MCF 10A (cell line): ENCODE data around the gene MPHOSPH8. TPM values are rescaled to one million over a fixed set of nuclear protein-coding genes. Genes with fewer than 3 reads are reported as not detected.

ENCODE experiments used
- BruUV-seq: library from RNA; stranded (reverse); fragments of 400-500 nt; replicated peaks from 2 replicates; lab custom pipeline; 2021; lab: Mats Ljungman, UMichigan
- CTCF ChIA-PET: fragments of 300-600 bp; sonication (Branson Sonifier 250); formaldehyde crosslinking; extraction: SDS; loops from one replicate; lab custom pipeline; 2021; ENCODE audit warnings: antibody characterized with exemption, inconsistent platforms; lab: Yijun Ruan, JAX
- POLR2A ChIA-PET: fragments of 300-600, 350-650 bp; sonication (Branson Sonifier 250); formaldehyde crosslinking; extraction: SDS; loops from one replicate; lab custom pipeline; 2020; ENCODE audit warnings: antibody characterized with exemption, inconsistent platforms; lab: Yijun Ruan, JAX
- DNase-seq: peaks from one replicate; pipeline ENCODE4 v3.0.0-alpha.2; 2018; ENCODE audit not compliant: unreplicated experiment
- H3K27ac Mint-ChIP-seq: one replicate; pipeline ENCODE4 v1.8.0; 2022; ENCODE audit warnings: mild to moderate bottlenecking, low read depth, mixed read lengths; ENCODE audit not compliant: unreplicated experiment
- H3K27me3 Mint-ChIP-seq: one replicate; pipeline ENCODE4 v1.8.0; 2022; ENCODE audit warnings: mixed read lengths; ENCODE audit not compliant: insufficient read depth, unreplicated experiment
- H3K36me3 Mint-ChIP-seq: one replicate; pipeline ENCODE4 v1.8.0; 2022; ENCODE audit warnings: mild to moderate bottlenecking, moderate library complexity, mixed read lengths; ENCODE audit not compliant: insufficient read depth, unreplicated experiment
- H3K4me1 Mint-ChIP-seq: one replicate; pipeline ENCODE4 v1.8.0; 2022; ENCODE audit warnings: mixed read lengths; ENCODE audit not compliant: insufficient read depth, unreplicated experiment
- H3K4me3 Mint-ChIP-seq: one replicate; pipeline ENCODE4 v1.8.0; 2022; ENCODE audit warnings: mild to moderate bottlenecking, moderate library complexity, mixed read lengths; ENCODE audit not compliant: unreplicated experiment
- H3K9me3 Mint-ChIP-seq: one replicate; pipeline ENCODE4 v1.8.0; 2022; ENCODE audit warnings: mixed read lengths; ENCODE audit not compliant: unreplicated experiment
- intact Hi-C: fragments of 100-400 bp; cut with micrococcal nuclease; formaldehyde crosslinking; loops from 2 replicates; pipeline ENCODE4 v1.14.1; 2022
- total RNA-seq: library from RNA; stranded (reverse); gene quantifications from 2 replicates; pipeline ENCODE4 v1.2.3, GENCODE V29; 2022
- TF ChIP-seq, protein P1 (sequence below): fragments of 200-600 bp; IDR thresholded peaks from one replicate; pipeline ENCODE4 v1.8.0; 2022; ENCODE audit warnings: antibody characterized with exemption, mild to moderate bottlenecking; ENCODE audit not compliant: unreplicated experiment

The MPHOSPH8 gene
- total RNA-seq, 1 experiment from 2014 or later: 32.4 TPM

DNA sequence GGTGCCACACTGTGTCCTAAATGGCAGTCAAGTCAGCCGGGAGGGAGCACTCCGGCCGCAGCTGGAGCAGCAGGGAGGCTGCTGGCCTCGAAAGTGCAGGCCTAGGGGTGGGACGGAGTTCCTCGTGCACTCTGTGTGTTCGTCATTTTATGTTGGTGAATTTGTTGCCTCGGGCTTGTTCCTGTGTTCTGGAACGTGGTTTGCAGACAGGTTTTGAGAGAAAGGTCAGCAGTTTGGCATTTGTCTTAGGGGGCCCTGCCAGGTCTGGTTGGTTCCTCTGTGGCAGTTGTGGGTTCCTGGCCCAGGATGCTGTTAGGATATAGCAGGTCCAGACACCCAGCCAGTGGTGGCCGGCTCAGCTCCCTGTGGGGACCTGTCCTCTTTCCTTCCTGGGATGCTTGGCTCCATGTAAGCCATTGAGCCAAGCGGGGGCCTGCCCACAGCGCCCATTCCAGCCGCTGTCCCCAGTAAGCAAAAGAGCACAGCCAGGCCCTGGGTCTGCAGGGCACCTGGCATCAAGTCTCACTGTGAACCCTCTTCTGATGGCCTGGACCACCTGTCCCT is 30.0 kb downstream of the MPHOSPH8 start:
- Mint-ChIP-seq H3K27ac (no peak overlapping the region), H3K36me3 (peaks cover 94% of the 10 kb centered on the region), H3K9me3 (no peaks in the 10 kb centered on the region), H3K4me1 (no peaks in the 10 kb centered on the region), H3K27me3 (no peaks in the 10 kb centered on the region), H3K4me3 (no peak overlapping the region)
- no peak for DNase-seq
- intact Hi-C loops: no loop called here
- BruUV-seq: no TSS peak
- TF ChIP-seq, protein P1, sequence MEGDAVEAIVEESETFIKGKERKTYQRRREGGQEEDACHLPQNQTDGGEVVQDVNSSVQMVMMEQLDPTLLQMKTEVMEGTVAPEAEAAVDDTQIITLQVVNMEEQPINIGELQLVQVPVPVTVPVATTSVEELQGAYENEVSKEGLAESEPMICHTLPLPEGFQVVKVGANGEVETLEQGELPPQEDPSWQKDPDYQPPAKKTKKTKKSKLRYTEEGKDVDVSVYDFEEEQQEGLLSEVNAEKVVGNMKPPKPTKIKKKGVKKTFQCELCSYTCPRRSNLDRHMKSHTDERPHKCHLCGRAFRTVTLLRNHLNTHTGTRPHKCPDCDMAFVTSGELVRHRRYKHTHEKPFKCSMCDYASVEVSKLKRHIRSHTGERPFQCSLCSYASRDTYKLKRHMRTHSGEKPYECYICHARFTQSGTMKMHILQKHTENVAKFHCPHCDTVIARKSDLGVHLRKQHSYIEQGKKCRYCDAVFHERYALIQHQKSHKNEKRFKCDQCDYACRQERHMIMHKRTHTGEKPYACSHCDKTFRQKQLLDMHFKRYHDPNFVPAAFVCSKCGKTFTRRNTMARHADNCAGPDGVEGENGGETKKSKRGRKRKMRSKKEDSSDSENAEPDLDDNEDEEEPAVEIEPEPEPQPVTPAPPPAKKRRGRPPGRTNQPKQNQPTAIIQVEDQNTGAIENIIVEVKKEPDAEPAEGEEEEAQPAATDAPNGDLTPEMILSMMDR: no peak
- ChIA-PET CTCF (no interaction called here), POLR2A (no interaction called here)

DNA sequence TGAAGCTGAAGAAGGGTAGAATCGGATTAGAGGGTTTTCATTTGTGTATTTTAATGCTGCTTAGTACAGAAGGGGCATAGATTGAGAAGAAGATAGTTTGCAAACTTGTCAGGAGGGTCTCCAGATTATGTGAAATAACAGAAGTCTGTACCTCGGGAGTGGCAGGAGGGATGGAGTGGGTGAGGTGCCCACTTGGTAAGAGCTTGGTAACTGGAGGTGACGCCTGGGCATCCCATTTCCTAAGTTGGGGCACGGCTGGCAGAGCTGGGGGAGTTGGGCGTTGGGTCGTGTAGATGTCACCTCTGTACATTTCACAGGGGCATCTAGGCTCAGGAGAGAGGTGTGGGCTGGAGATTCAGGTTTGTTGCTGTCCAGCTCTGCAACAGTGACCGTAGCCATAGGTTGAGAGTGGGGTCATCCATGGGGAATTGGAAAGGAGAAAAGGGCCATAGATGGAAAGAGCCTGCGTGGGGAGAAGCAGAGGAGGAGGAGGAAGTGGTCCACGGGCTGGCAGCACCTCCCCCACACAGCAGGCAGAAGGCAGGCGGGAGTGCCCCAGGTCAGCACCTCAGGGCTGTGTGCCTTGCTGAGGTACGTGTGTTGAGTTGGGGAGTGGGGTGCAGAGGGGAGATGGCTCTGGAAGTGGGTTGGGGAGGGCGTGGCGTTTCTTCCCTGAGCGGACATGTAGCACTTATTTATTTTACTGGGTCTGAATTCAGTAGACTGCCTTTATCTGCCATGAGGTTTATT is 31.2 kb downstream of the MPHOSPH8 start:
- ChIA-PET CTCF (interaction anchor here (0.6 kb wide), 1 partner anchor 186 kb away, joined by 3 read pairs; no protein-coding TSS in a partner anchor), POLR2A (no interaction called here)
- H3K36me3 Mint-ChIP-seq: peaks cover 94% of the 10 kb centered on the region
- H3K27me3 Mint-ChIP-seq: no peaks in the 10 kb centered on the region
- H3K4me1 Mint-ChIP-seq: no peaks in the 10 kb centered on the region
- no peak overlapping the region for H3K4me3 Mint-ChIP-seq
- TF ChIP-seq, protein P1: no peak
- no TSS peak for BruUV-seq
- no peaks in the 10 kb centered on the region for H3K9me3 Mint-ChIP-seq
- no peak overlapping the region for H3K27ac Mint-ChIP-seq
- intact Hi-C loops: no loop called here
- no peak for DNase-seq

DNA sequence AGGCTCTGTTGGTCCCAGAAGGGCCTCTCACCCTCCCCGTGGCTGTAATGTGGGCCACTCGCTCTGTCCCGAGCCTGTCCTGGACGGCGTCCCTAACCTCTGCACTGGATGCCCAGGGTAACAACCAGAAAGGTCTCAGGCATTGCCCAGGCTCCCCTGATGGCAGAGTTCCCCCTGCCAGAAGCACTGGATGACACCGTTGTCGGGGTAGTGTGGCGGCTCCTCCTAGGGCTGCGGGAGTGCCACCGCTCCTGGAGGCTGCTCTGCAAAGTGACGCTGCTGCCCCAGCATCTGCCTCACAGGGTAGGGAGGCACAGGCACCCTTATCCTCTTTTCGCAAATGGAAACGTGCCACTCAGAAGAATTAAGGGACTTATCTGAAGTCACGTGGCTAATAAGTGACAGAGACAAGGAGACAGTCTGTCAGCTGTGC is 32.0 kb downstream of the MPHOSPH8 start:
- Mint-ChIP-seq H3K4me3 (no peak overlapping the region), H3K27ac (no peak overlapping the region), H3K4me1 (no peaks in the 10 kb centered on the region), H3K27me3 (no peaks in the 10 kb centered on the region), H3K36me3 (peaks cover 94% of the 10 kb centered on the region), H3K9me3 (no peaks in the 10 kb centered on the region)
- no peak for DNase-seq
- POLR2A ChIA-PET: no interaction called here
- BruUV-seq: no TSS peak
- intact Hi-C loops: no loop called here
- CTCF ChIA-PET: interaction anchor here (0.9 kb wide), 1 partner anchor 9 kb away, joined by 4 read pairs; no protein-coding TSS in a partner anchor
- TF ChIP-seq, protein P1: no peak

DNA sequence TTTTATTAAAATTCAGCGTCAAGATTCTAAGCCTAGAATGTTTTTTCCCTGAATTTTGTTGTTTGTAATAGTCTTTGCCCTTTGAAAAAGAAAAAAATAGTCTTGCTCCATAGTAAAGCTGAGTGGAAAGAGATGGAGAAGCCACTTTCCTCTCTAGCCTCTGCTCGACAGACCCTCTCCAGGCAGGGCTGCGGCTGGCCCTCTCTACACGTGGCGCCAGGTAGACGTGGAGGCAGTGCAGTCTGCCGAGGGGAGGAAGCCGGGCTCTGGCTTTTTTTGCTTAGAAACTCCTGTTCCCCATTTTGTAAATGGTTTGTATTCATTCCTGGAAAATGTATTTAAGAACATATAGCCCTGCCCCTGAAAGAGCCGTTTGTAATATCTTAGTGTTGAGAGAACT is 35.3 kb downstream of the MPHOSPH8 start:
- CTCF ChIA-PET: interaction anchor here (0.7 kb wide), 1 partner anchor 12 kb away, joined by 3 read pairs; no protein-coding TSS in a partner anchor
- DNase-seq: no peak
- TF ChIP-seq, protein P1: no peak
- no TSS peak for BruUV-seq
- Mint-ChIP-seq H3K9me3 (no peaks in the 10 kb centered on the region), H3K36me3 (peaks cover 95% of the 10 kb centered on the region), H3K4me1 (no peaks in the 10 kb centered on the region), H3K27ac (no peak overlapping the region), H3K4me3 (no peak overlapping the region), H3K27me3 (no peaks in the 10 kb centered on the region)
- intact Hi-C loops: no loop called here
- POLR2A ChIA-PET: no interaction called here
